Fibroblast of lung (primary cell): ENCODE measurements around the gene PTPN13. TPM values are rescaled to one million over a fixed set of nuclear protein-coding genes. Genes with fewer than 3 reads are reported as not detected.

Source experiments
- DNase-seq, 2 donors: peaks; one replicate each; pipeline versions ENCODE4 v3.0.0 to v3.0.0-alpha.2; 2010; ENCODE audit warnings: low read depth in 2 of 2
- H2AFZ ChIP-seq: 2 replicates; pipeline ENCODE4 v1.5.1; 2012; ENCODE audit warnings: low read length, control low read depth, inconsistent platforms
- H3K27ac ChIP-seq: 2 replicates; pipeline ENCODE4 v1.5.1; 2011; ENCODE audit warnings: low read length, control low read depth; ENCODE audit not compliant: insufficient read depth
- H3K27me3 ChIP-seq: 2 replicates; pipeline ENCODE4 v1.5.1; 2011; ENCODE audit warnings: mild to moderate bottlenecking, low read length; ENCODE audit not compliant: control insufficient read depth, insufficient read depth
- H3K36me3 ChIP-seq: 2 replicates; pipeline ENCODE4 v1.5.1; 2011; ENCODE audit warnings: low read length; ENCODE audit not compliant: control insufficient read depth, insufficient read depth
- H3K4me1 ChIP-seq: 2 replicates; pipeline ENCODE4 v1.5.1; 2011; ENCODE audit warnings: low read length; ENCODE audit not compliant: control insufficient read depth, insufficient read depth; ENCODE audit errors: extremely low read depth
- H3K4me2 ChIP-seq: 2 replicates; pipeline ENCODE4 v1.5.1; 2011; ENCODE audit warnings: low read length, control low read depth; ENCODE audit not compliant: insufficient read depth; ENCODE audit errors: extremely low read depth
- H3K4me3 ChIP-seq, 4 experiments: fragments of 200-600 bp in 1 of 4; sonication (generic) in 1 of 4; replicated peaks in 1 of 4; 2 replicates each; pipeline ENCODE4 v1.5.1; 2011 to 2016; ENCODE audit warnings: low read length in 4 of 4, low read depth in 3 of 4, mild to moderate bottlenecking in 3 of 4, control low read depth in 2 of 4, inconsistent platforms in 1 of 4, mixed read lengths in 1 of 4; ENCODE audit not compliant: insufficient read depth in 1 of 4; ENCODE audit errors: control extremely low read depth in 1 of 4
- H3K79me2 ChIP-seq: 2 replicates; pipeline ENCODE4 v1.5.1; 2012; ENCODE audit warnings: mild to moderate bottlenecking, low read length, inconsistent platforms; ENCODE audit not compliant: control insufficient read depth, insufficient read depth
- H3K9ac ChIP-seq: 2 replicates; pipeline ENCODE4 v1.5.1; 2011; ENCODE audit warnings: mild to moderate bottlenecking, low read length, control low read depth; ENCODE audit not compliant: insufficient read depth
- H3K9me3 ChIP-seq: 2 replicates; pipeline ENCODE4 v1.5.1; 2012; ENCODE audit warnings: low read depth, low read length; ENCODE audit not compliant: control insufficient read depth, insufficient read depth
- H4K20me1 ChIP-seq: 2 replicates; pipeline ENCODE4 v1.5.1; 2011; ENCODE audit warnings: low read length; ENCODE audit not compliant: control insufficient read depth, insufficient read depth; ENCODE audit errors: extremely low read depth
- EZH2 ChIP-seq: IDR thresholded peaks from 2 replicates; pipeline ENCODE4 v1.5.1; 2012; ENCODE audit warnings: low read length, control low read depth, mild to moderate bottlenecking; ENCODE audit errors: missing control alignments
- polyA plus RNA-seq, 2 donors: library from polyadenylated mRNA; depleted of rRNA in 1 of 2; stranded (reverse) in 1 of 2; unstranded in 1 of 2; fragments of >200 nt; gene quantifications; 2 replicates each; pipeline ENCODE4 v1.2.1, GENCODE V29; 2011 to 2012; ENCODE audit warnings: missing spikeins in 1 of 2
- total RNA-seq: library from RNA; depleted of rRNA; stranded (reverse); fragments of >200 nt; gene quantifications from 2 replicates; pipeline ENCODE4 v1.2.1, GENCODE V29; 2014
- TF ChIP-seq, protein P1 (sequence below), 2 donors: IDR thresholded peaks in 1 of 2; conservative IDR thresholded peaks in 1 of 2; 1 replicate in 1 of 2; 2 replicates in 1 of 2; pipeline ENCODE4 v1.5.1; 2011 to 2012; ENCODE audit warnings: low read length in 2 of 2, control low read depth in 1 of 2, inconsistent platforms in 1 of 2, low read depth in 1 of 2, mild to moderate bottlenecking in 1 of 2

The PTPN13 gene
- total and polyA plus RNA-seq, 2 donors (not counting 1 experiment from before 2014, with no cell fraction given) = 16.5 to 136 TPM

DNA sequence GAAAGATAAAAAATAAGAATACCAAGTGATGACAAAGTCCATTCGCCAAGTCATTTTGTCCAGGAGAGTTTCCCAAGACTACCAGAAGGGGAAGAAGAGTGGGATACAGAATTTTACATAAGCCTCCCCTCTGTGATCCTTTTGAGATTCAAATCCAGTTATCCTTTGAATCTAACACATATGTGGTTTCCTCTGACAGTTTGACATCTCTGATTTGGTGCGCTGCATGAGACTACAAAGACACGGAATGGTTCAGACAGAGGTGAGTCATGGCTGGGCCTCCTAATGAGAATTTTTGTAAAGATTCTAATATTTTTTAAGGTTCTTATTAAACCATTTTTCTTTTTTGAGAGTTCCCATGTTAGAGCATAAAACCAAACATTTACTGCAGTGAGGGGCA, 216.7 kb downstream of the PTPN13 start:
- no peaks in the 10 kb centered on the region for H3K4me1 ChIP-seq
- no peaks in the 10 kb centered on the region for H3K9me3 ChIP-seq
- no peaks in the 10 kb centered on the region for H3K27me3 ChIP-seq
- H3K27ac ChIP-seq = no peak overlapping the region
- H3K9ac ChIP-seq = no peak overlapping the region
- no peaks in the 10 kb centered on the region for H3K79me2 ChIP-seq
- no peaks in the 10 kb centered on the region for H4K20me1 ChIP-seq
- DNase-seq = no peak
- H2AFZ ChIP-seq = no peak overlapping the region
- no peak overlapping the region for H3K4me2 ChIP-seq
- TF ChIP-seq, protein P1, sequence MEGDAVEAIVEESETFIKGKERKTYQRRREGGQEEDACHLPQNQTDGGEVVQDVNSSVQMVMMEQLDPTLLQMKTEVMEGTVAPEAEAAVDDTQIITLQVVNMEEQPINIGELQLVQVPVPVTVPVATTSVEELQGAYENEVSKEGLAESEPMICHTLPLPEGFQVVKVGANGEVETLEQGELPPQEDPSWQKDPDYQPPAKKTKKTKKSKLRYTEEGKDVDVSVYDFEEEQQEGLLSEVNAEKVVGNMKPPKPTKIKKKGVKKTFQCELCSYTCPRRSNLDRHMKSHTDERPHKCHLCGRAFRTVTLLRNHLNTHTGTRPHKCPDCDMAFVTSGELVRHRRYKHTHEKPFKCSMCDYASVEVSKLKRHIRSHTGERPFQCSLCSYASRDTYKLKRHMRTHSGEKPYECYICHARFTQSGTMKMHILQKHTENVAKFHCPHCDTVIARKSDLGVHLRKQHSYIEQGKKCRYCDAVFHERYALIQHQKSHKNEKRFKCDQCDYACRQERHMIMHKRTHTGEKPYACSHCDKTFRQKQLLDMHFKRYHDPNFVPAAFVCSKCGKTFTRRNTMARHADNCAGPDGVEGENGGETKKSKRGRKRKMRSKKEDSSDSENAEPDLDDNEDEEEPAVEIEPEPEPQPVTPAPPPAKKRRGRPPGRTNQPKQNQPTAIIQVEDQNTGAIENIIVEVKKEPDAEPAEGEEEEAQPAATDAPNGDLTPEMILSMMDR (conservative IDR thresholded peaks at IDR 0.05 in 1 of 2, IDR thresholded peaks at IDR 0.05 in 1 of 2; ENCODE audit: low read depth in 1 of 2, low read length in 2 of 2) = no peak
- TF ChIP-seq EZH2 = no peak
- H3K36me3 ChIP-seq = peaks cover 5% of the 10 kb centered on the region
- no peak overlapping the region for H3K4me3 ChIP-seq

DNA sequence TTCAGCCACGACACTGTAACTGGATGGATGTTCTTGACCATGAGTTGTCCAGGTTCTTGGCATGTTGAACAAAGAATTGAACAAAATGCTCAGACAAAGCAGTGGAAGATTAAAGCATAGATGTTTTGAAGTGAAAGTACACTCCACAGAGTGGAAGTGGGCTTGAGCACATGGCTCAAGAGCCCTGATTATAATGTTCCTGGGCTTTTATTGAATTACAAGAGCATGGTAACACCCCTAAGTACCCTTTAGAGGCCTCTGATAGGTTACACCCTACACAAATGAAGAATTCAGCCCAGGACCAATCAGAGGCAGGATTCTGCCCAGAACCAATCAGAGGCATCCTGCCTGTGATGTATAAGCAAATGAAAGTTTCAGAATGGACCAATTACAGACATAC, 221.5 kb downstream of the PTPN13 start:
- Histone ChIP-seq H3K4me2 (no peak overlapping the region), H3K79me2 (no peaks in the 10 kb centered on the region), H3K9me3 (no peaks in the 10 kb centered on the region), H3K27me3 (no peaks in the 10 kb centered on the region), H3K4me3 (no peak overlapping the region), H3K27ac (no peak overlapping the region), H3K9ac (no peak overlapping the region), H3K36me3 (peaks cover 3% of the 10 kb centered on the region), H4K20me1 (no peaks in the 10 kb centered on the region), H3K4me1 (peaks cover 3% of the 10 kb centered on the region), H2AFZ (no peak overlapping the region)
- no peak for TF ChIP-seq EZH2
- TF ChIP-seq, protein P1 (conservative IDR thresholded peaks at IDR 0.05 in 1 of 2, IDR thresholded peaks at IDR 0.05 in 1 of 2; ENCODE audit: low read depth in 1 of 2, low read length in 2 of 2) = no peak
- DNase-seq = no peak

DNA sequence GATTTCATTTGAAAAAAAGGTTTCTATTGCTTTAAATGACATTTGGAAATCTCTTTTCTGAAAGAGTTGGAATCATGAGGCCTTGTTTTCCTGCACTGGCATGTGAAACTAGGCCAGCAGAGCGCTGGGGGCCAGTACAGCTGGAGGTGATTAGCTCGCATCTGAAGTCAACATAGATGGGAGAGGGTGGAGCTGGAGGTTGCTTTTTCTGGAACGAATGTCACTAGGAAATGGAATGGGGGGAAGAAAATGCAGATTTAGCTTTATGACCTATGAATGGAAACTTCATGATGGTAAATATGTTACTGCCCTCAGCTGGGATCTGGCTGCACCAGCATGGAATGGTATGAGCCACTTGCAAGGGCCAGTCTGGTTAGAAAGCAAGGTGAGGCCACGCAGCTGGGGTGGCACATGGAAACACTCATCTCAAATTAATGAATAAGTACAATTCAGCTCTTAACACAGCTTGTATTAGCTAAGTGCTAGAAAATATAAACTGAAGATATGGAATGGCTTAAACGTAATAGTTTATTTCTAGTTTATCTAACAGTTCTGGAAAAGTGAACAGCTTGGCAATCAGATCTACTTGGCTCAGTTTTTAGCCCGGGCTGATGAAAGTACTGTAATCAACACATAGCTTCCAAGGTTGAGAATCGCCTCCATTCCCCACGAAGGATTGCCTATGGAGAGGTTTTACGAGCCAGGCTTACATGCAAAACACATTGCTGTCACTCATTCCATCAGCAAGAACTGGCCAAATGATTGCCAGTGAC, 222.6 kb downstream of the PTPN13 start:
- H3K27ac ChIP-seq = no peak overlapping the region
- DNase-seq = peak in 1 of 2 donors; percentile 64
- TF ChIP-seq, protein P1 (conservative IDR thresholded peaks at IDR 0.05 in 1 of 2, IDR thresholded peaks at IDR 0.05 in 1 of 2; ENCODE audit: low read depth in 1 of 2, low read length in 2 of 2) = peak in 1 of 2 donors; percentile 4
- no peak for TF ChIP-seq EZH2
- no peak overlapping the region for H3K4me2 ChIP-seq
- peaks cover 3% of the 10 kb centered on the region for H3K4me1 ChIP-seq
- H3K4me3 ChIP-seq = no peak overlapping the region
- no peaks in the 10 kb centered on the region for H3K79me2 ChIP-seq
- no peaks in the 10 kb centered on the region for H3K27me3 ChIP-seq
- no peaks in the 10 kb centered on the region for H4K20me1 ChIP-seq
- H3K9ac ChIP-seq = no peak overlapping the region
- H3K36me3 ChIP-seq = peaks cover 3% of the 10 kb centered on the region
- H3K9me3 ChIP-seq = no peaks in the 10 kb centered on the region
- H2AFZ ChIP-seq = no peak overlapping the region
